Neural progenitor cell (in vitro differentiated cells): ENCODE measurements around the gene FOLR1.

ENCODE experiments used
- EZH2 ChIP-seq: fragments of 200-600 bp; sonication (generic); IDR thresholded peaks from 2 replicates; pipeline ENCODE4 v1.6.1; 2017; ENCODE audit warnings: antibody characterized with exemption, mild to moderate bottlenecking, moderate library complexity
- EZH2phosphoT487 ChIP-seq: fragments of 200-600 bp; sonication (generic); IDR thresholded peaks from 2 replicates; pipeline ENCODE4 v1.6.1; 2017; ENCODE audit warnings: antibody characterized with exemption
- TF ChIP-seq, protein P1 (sequence below): fragments of 200-600 bp; sonication (generic); IDR thresholded peaks from 2 replicates; pipeline ENCODE4 v1.5.1; 2017; ENCODE audit warnings: antibody characterized with exemption, mild to moderate bottlenecking

GRCh38 chr11:72222106-72222891 lies 30.4 kb downstream of the FOLR1 start:
- TF ChIP-seq, protein P1, sequence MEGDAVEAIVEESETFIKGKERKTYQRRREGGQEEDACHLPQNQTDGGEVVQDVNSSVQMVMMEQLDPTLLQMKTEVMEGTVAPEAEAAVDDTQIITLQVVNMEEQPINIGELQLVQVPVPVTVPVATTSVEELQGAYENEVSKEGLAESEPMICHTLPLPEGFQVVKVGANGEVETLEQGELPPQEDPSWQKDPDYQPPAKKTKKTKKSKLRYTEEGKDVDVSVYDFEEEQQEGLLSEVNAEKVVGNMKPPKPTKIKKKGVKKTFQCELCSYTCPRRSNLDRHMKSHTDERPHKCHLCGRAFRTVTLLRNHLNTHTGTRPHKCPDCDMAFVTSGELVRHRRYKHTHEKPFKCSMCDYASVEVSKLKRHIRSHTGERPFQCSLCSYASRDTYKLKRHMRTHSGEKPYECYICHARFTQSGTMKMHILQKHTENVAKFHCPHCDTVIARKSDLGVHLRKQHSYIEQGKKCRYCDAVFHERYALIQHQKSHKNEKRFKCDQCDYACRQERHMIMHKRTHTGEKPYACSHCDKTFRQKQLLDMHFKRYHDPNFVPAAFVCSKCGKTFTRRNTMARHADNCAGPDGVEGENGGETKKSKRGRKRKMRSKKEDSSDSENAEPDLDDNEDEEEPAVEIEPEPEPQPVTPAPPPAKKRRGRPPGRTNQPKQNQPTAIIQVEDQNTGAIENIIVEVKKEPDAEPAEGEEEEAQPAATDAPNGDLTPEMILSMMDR = no peak
- no peak for TF ChIP-seq EZH2
- TF ChIP-seq EZH2phosphoT487 = no peak
